Activated effector memory CD4-positive, alpha-beta T cell treated with Interleukin-2 at 50 U/mL for 16 hours (primary cell): ENCODE data around the gene TMIGD1.

Experiments
- DNase-seq: peaks from one replicate; pipeline ENCODE4 v3.0.0-alpha.2; 2020

TMIGD1 gene

GRCh38 chr17:30333503-30334360 is at the start of gene TMIGD1:
Gene TMIGD1 (minus strand): TSS chr17:30334057. CDS start chr17:30332133, 1,924 bp downstream.
- DNase-seq, result no peak

GRCh38 chr17:30382345-30382744 is 48.5 kb upstream of the TMIGD1 start:
- DNase-seq, result no peak

GRCh38 chr17:30381340-30381659 is 47.4 kb upstream of the TMIGD1 start:
- DNase-seq, result no peak

- no peak for DNase-seq
These were observed 46.9 kb upstream of the TMIGD1 start for GRCh38 chr17:30380643-30381339.

- no peak for DNase-seq
These were observed 46.1 kb upstream of the TMIGD1 start for GRCh38 chr17:30379903-30380381.

GRCh38 chr17:30379303-30379902 is 45.5 kb upstream of the TMIGD1 start:
- peak; percentile 26 for DNase-seq

- DNase-seq, result peak; percentile 97
These were observed 45.0 kb upstream of the TMIGD1 start, which contains the start of gene CPD for GRCh38 chr17:30378825-30379302. Gene CPD (plus strand): TSS chr17:30378927. CDS start chr17:30378981, 54 bp downstream.

- DNase-seq, result peak; percentile 50
These were observed 44.5 kb upstream of the TMIGD1 start for GRCh38 chr17:30378241-30378824.

GRCh38 chr17:30377574-30378240 is 43.9 kb upstream of the TMIGD1 start:
- no peak for DNase-seq

GRCh38 chr17:30376621-30377452 is 43.0 kb upstream of the TMIGD1 start:
- DNase-seq, result no peak

- DNase-seq, result no peak
These were observed 41.8 kb upstream of the TMIGD1 start for GRCh38 chr17:30375661-30376060.

- DNase-seq, result no peak
These were observed 38.9 kb upstream of the TMIGD1 start for GRCh38 chr17:30372755-30373154.

GRCh38 chr17:30369995-30370394 is 36.1 kb upstream of the TMIGD1 start:
- no peak for DNase-seq

GRCh38 chr17:30368912-30369720 is 35.3 kb upstream of the TMIGD1 start:
- no peak for DNase-seq

- no peak for DNase-seq
These were observed 32.7 kb upstream of the TMIGD1 start for GRCh38 chr17:30366536-30366935.

- peak; percentile 69 for DNase-seq
These were observed 29.9 kb upstream of the TMIGD1 start for GRCh38 chr17:30363715-30364202.

GRCh38 chr17:30361766-30362279 is 28.0 kb upstream of the TMIGD1 start:
- DNase-seq, result no peak

GRCh38 chr17:30360086-30360808 is 26.4 kb upstream of the TMIGD1 start:
- DNase-seq, result no peak

- no peak for DNase-seq
These were observed 24.4 kb upstream of the TMIGD1 start for GRCh38 chr17:30358055-30358760.
